HepG2 (cell line): ENCODE measurements around the gene SERPINA9.

Experiments
- NPAS2 ChIP-seq: sonication (generic); formaldehyde crosslinking; IDR thresholded peaks from 2 replicates; pipeline ENCODE4 v1.8.0; 2022; ENCODE audit warnings: mild to moderate bottlenecking, missing genetic modification reagents, borderline replicate concordance
- PHB2 ChIP-seq: fragments of 450-650 bp; IDR thresholded peaks from 2 replicates; pipeline ENCODE4 v1.6.1; 2018; ENCODE audit not compliant: partially characterized antibody

GRCh38 chr14:94498215-94498614 lies 22.2 kb upstream of the SERPINA9 start:
- TF ChIP-seq NPAS2 (no peak), PHB2 (no peak)
